Measurements from ENCODE around the gene ARSG.
"Not testable (repeated sequence)": the region's sequence is repeated elsewhere in the genome, so short reads cannot be mapped to it uniquely, and the experiment has no call there.

ARSG gene

DNA sequence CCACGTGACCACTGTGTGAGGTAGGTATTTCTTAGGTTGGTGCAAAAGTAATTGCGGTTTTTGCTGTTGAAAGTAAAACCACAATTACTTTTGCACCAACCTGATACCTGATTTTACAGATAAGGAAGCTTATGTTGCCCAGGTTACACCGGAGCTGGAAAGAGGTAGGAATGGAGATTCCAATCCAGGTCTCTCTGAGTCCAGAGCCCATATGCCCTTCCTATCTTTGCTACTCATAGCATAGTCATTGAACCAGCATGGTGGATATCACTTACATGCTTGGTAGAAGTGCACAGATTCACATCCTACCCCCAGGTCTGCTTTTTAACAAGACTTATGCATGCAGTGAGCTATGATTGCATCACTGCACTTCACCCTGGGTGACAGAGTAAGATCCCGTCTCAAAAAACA lies 61.8 kb downstream of the ARSG start:
- H3K4me3 ChIP-seq (ENCODE audit: low read depth, low read length): no peak overlapping the region
- TF ChIP-seq, protein P1, sequence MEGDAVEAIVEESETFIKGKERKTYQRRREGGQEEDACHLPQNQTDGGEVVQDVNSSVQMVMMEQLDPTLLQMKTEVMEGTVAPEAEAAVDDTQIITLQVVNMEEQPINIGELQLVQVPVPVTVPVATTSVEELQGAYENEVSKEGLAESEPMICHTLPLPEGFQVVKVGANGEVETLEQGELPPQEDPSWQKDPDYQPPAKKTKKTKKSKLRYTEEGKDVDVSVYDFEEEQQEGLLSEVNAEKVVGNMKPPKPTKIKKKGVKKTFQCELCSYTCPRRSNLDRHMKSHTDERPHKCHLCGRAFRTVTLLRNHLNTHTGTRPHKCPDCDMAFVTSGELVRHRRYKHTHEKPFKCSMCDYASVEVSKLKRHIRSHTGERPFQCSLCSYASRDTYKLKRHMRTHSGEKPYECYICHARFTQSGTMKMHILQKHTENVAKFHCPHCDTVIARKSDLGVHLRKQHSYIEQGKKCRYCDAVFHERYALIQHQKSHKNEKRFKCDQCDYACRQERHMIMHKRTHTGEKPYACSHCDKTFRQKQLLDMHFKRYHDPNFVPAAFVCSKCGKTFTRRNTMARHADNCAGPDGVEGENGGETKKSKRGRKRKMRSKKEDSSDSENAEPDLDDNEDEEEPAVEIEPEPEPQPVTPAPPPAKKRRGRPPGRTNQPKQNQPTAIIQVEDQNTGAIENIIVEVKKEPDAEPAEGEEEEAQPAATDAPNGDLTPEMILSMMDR (conservative IDR thresholded peaks at IDR 0.05; ENCODE audit: low read depth, low read length): no peak
- DNase-seq (ENCODE audit: low read depth): peak; percentile 23

DNA sequence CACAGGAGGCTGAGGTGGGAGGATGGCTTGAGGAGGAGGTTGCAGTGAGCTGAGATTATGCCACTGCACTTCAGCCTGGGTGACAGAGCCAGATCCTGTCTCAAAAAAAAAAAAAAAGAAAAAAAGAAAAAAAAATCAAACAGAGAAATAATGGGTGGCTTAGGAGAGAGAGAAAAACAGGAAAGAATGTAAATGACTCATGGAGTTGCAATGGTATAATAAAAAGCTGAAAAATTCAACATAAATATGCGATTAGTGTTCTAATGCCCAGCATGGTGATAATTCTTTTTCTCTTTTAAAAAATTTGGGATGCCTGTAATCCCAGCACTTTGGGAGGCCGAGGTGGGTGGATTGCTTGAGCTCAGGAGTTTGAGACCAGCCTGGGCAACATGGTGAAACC lies 63.0 kb downstream of the ARSG start:
- not testable (repeated sequence) for H3K4me3 ChIP-seq (ENCODE audit: low read depth, low read length)
- peak; percentile 68 for DNase-seq (ENCODE audit: low read depth)

DNA sequence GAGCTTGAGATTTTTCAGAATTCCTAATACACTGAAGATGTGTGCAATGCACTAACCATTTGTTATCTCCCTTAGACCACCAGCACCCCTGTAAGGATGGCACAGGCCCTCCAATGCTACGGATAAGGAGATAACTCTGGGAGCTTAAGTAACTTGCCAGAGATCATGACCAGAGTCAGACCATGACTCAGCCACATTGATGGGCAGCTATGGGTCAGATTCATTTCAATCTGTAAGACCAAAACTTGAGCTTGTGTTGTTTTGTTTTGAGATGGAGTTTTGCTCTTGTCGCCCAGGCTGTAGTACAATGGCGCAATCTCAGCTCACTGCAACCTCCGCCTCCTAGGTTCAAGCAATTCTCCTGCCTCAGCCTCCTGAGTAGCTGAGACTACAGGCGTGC lies 63.8 kb downstream of the ARSG start:
- peak; percentile 84 for DNase-seq (ENCODE audit: low read depth)

DNA sequence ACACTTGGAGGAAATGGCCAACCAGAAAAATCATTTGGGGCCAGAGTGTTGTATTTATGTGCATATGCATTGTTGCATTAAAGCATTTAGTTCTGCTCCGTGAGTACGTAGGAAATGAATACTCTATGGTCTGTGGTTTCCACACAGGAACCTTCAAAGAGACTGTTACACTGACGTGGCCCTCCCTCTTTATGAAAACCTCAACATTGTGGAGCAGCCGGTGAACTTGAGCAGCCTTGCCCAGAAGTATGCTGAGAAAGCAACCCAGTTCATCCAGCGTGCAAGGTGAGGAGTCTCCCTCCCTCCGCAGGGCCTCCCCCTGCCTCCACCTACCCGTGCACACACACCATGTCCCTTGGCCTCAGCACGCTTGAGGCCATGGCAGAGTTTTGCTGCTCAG lies 65.2 kb downstream of the ARSG start:
- no peak overlapping the region for H3K4me3 ChIP-seq (ENCODE audit: low read depth, low read length)
- peak; percentile 49 for DNase-seq (ENCODE audit: low read depth)
- TF ChIP-seq, protein P1 (conservative IDR thresholded peaks at IDR 0.05; ENCODE audit: low read depth, low read length): no peak

More for the DNA sequence above, 63.8 kb downstream of the ARSG start:
- not testable (repeated sequence) for H3K4me3 ChIP-seq (ENCODE audit: low read depth, low read length)

DNA sequence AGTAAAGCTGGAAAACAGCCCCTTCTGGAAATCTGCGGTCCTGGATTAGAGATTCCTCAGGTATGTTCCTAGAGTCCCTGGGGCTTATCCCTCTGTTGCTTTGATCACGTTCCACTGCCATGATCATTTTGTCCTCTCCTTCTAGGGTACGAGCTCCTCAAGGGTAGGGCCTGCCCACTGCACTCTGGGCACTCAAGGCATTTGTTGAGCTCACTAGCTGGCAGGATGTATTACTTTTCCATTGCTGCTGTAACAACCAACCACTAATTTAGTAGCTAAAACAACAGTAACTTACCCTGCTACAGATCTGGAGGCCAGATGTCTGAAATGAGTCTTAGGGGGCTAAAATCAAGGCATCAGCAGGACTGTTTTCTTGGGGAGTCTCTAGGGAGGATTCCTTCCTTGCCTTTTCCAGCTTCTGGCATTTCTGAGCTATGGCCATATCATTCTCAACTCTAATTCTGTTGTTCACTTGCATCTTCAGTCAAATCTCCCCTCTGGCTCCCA lies 65.7 kb downstream of the ARSG start:
- TF ChIP-seq, protein P1 (conservative IDR thresholded peaks at IDR 0.05; ENCODE audit: low read depth, low read length): no peak
- no peak overlapping the region for H3K4me3 ChIP-seq (ENCODE audit: low read depth, low read length)

DNA sequence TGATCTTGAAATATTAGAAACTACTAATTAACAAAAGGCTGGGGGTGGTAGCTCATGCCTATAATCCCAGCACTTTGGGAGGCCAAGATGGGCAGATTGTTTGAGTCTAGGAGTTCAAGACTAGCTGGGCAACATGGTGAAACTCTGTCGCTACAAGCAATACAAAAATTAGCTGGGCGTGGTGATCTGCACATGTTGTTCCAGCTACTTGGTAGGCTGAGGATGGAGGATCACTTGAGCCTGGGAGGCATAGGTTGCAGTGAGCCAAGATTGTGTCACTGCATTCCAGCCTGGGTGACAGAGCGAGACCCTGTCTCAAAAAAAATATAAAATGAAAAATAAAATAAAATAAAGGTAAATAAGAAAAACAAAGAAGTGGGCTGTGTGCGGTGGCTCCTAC lies 66.6 kb downstream of the ARSG start:
- TF ChIP-seq, protein P1 (conservative IDR thresholded peaks at IDR 0.05; ENCODE audit: low read depth, low read length): no peak
- DNase-seq (ENCODE audit: low read depth): no peak
- H3K4me3 ChIP-seq (ENCODE audit: low read depth, low read length): no peak overlapping the region

More for the DNA sequence above, 65.7 kb downstream of the ARSG start:
- no peak for DNase-seq (ENCODE audit: low read depth)

DNA sequence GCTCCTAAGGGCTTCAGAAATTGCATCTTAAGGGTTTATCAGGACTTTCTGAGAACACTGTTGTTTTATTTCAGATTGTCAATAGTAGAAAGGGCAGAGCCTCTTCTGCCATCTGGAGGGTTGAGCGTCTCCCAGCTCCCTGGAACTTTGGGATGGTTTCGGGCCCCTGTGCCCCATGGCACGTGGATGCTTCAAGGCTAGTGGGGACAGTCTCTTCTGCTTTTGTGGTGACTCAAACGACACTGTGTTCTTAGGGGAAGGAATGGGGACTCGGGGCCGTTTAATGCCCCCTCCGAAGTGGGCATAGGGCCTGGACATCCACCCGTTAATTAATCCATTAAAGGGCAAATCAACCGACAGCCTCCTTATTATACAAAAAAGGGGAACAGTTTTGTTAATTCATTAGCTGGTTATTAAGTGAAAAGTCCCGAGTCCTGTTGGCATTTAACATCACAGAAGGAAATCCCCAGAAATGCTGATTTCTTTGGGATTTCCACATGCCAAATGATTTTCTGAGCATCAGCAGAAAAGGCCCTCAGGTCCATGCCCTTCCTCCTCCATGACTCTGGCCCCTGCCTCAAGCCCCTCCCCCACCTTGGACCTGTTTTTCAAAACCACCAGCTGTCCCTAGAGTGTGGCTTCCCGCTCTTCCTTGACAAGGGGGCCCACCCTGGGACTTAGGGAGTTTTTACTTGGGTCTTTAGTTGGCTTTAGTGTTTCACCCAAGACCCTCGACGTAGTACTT lies 68.7 kb downstream of the ARSG start:
- TF ChIP-seq, protein P1 (conservative IDR thresholded peaks at IDR 0.05; ENCODE audit: low read depth, low read length): no peak
- H3K4me3 ChIP-seq (ENCODE audit: low read depth, low read length): no peak overlapping the region
- no peak for DNase-seq (ENCODE audit: low read depth)

DNA sequence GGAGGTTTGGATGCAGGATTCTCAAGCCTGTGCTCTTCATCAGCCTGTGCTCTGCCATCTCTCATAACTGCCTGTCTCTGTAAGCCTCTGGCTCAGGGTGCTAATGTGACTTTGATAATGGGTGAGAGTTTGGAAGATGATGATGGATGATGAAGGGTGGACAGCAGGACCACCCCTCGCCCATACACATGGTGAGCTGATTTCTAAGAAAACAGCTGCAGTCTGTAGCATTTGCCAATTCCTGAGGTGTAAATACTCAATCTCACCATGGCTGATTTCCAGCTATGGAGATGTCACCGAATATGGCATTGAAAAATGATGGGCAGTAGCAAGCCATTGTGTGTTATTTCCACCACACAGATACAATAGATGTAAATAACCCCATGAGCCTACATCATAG lies 74.2 kb downstream of the ARSG start:
- DNase-seq (ENCODE audit: low read depth): no peak
- H3K4me3 ChIP-seq (ENCODE audit: low read depth, low read length): no peak overlapping the region
- TF ChIP-seq, protein P1 (conservative IDR thresholded peaks at IDR 0.05; ENCODE audit: low read depth, low read length): no peak
